ENCODE measurements around the gene BMP2. TPM values are rescaled to one million over a fixed set of nuclear protein-coding genes. Genes with fewer than 3 reads are reported as not detected.

The BMP2 gene
- 6.5 and 6.6 TPM in 2 replicates for total RNA-seq (2021)
- long read RNA-seq, partial matches to known transcripts, result 0 of 2 reads
- long read RNA-seq, other reads (novel, unspliced or antisense), result 0 of 2 reads

GRCh38 chr20:6767536-6768227 is at the start of gene BMP2:
Gene BMP2, plus strand, starts transcription at chr20:6767686. Its CDS starts 2,441 bp downstream, at chr20:6770127.
- Histone ChIP-seq H2AFZ (ENCODE audit: low read length) (no peak within 1 kb of the TSS), H3K14ac (ENCODE audit: insufficient read depth, low read length) (no peak within 1 kb of the TSS), H2BK5ac (ENCODE audit: insufficient read length, low read length) (no peak within 1 kb of the TSS), H2AK5ac (ENCODE audit: insufficient read length, low read length) (no peak within 1 kb of the TSS), H3K23ac (ENCODE audit: insufficient read length, low read depth, low read length) (no peak within 1 kb of the TSS), H3K18ac (ENCODE audit: insufficient read length, low read depth, low read length) (no peak within 1 kb of the TSS), H2BK12ac (ENCODE audit: insufficient read length, low read depth, low read length) (no peak within 1 kb of the TSS), H4K20me1 (ENCODE audit: control insufficient read depth, insufficient read depth, insufficient read length) (no peaks in the 10 kb centered on the region), H3K79me1 (ENCODE audit: insufficient read depth, low read depth, low read length, poor library complexity, severe bottlenecking) (no peaks in the 10 kb centered on the region), H3K23me2 (ENCODE audit: insufficient read length, low read depth, low read length, poor library complexity, severe bottlenecking) (peaks cover 24% of the 10 kb centered on the region), H2BK20ac (ENCODE audit: low read depth, low read length, poor library complexity, severe bottlenecking) (no peak within 1 kb of the TSS), H4K5ac (ENCODE audit: insufficient read length, low read depth, low read length) (no peak within 1 kb of the TSS), H3K4me1 (ENCODE audit: insufficient read depth, low read length) (peaks cover 12% of the 10 kb centered on the region; the same call in 1 of the 2 replicates), H3K9me3 (ENCODE audit: control insufficient read depth, low read depth, low read length) (no peaks in the 10 kb centered on the region), H3K27me3 (ENCODE audit: insufficient read depth, low read length) (peaks cover 14% of the 10 kb centered on the region), H3K4ac (ENCODE audit: low read depth, low read length) (no peak within 1 kb of the TSS), H3K79me2 (ENCODE audit: insufficient read depth, low read length) (no peaks in the 10 kb centered on the region), H4K8ac (replicated peaks; ENCODE audit: insufficient read length, low read depth, low read length) (no peak within 1 kb of the TSS), H3K4me2 (ENCODE audit: insufficient read depth, insufficient read length, low read length) (peak within 1 kb of the TSS; percentile 96), H2BK15ac (ENCODE audit: low read depth, low read length) (no peak within 1 kb of the TSS), H3K9ac (ENCODE audit: extremely low read depth, insufficient read length, low read length) (no peak within 1 kb of the TSS), H4K91ac (ENCODE audit: insufficient read length, low read depth, low read length) (no peak within 1 kb of the TSS), H3K56ac (ENCODE audit: insufficient read length, low read depth, low read length) (no peak within 1 kb of the TSS), H3T11ph (ENCODE audit: low read length) (no peak within 1 kb of the TSS), H3K27ac (ENCODE audit: insufficient read length, low read depth, low read length) (no peak within 1 kb of the TSS), H2BK120ac (ENCODE audit: low read depth, low read length, poor library complexity, severe bottlenecking) (no peak within 1 kb of the TSS)
- peak; percentile 44 for DNase-seq
- peaks cover 54 to 57% of the 10 kb centered on the region in 2 experiments for H3K4me1 Mint-ChIP-seq
- peaks cover 0 to 9% (median 5%) of the 10 kb centered on the region in 3 experiments; a peak in 2 of 7 replicates for H3K36me3 Mint-ChIP-seq (ENCODE audit: insufficient read depth in 1 of 3, low read depth in 3 of 3)
- peak within 1 kb of the TSS; percentile 66 to 93 for H3K4me3 Mint-ChIP-seq
- no CpG with 5 or more reads among the region's 112 CpGs for WGBS (ENCODE audit: extremely low coverage, insufficient read length, low lambda C conversion rate)
- TF ChIP-seq, protein P1, sequence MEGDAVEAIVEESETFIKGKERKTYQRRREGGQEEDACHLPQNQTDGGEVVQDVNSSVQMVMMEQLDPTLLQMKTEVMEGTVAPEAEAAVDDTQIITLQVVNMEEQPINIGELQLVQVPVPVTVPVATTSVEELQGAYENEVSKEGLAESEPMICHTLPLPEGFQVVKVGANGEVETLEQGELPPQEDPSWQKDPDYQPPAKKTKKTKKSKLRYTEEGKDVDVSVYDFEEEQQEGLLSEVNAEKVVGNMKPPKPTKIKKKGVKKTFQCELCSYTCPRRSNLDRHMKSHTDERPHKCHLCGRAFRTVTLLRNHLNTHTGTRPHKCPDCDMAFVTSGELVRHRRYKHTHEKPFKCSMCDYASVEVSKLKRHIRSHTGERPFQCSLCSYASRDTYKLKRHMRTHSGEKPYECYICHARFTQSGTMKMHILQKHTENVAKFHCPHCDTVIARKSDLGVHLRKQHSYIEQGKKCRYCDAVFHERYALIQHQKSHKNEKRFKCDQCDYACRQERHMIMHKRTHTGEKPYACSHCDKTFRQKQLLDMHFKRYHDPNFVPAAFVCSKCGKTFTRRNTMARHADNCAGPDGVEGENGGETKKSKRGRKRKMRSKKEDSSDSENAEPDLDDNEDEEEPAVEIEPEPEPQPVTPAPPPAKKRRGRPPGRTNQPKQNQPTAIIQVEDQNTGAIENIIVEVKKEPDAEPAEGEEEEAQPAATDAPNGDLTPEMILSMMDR (conservative IDR thresholded peaks at IDR 0.05), result no peak
- no peaks in the 10 kb centered on the region; a peak in 2 of 5 replicates for H3K9me3 Mint-ChIP-seq
- H3K27ac Mint-ChIP-seq, result no peak within 1 kb of the TSS; a peak in 1 of 7 replicates
- H3K27me3 Mint-ChIP-seq (ENCODE audit: low read depth), result peaks cover 55% of the 10 kb centered on the region
